HG02840 (cell line): Measurements from ENCODE around the gene CARMIL1.

Experiments used
- ATAC-seq: cut with Tn5 transposase; IDR thresholded peaks from one replicate; pipeline ENCODE4 v1.9.1; 2021; ENCODE audit warnings: mild to moderate bottlenecking, moderate library complexity, moderate number of reproducible peaks; ENCODE audit not compliant: unreplicated experiment, low FRiP score

The CARMIL1 gene

GRCh38 chr6:25596928-25597818 is 318.0 kb downstream of the CARMIL1 start:
- no peak for ATAC-seq

GRCh38 chr6:25599516-25600085 is 320.4 kb downstream of the CARMIL1 start:
- ATAC-seq: no peak

- no peak for ATAC-seq
These were observed 322.9 kb downstream of the CARMIL1 start for GRCh38 chr6:25601800-25602673.

GRCh38 chr6:25602674-25602982 is 323.5 kb downstream of the CARMIL1 start:
- no peak for ATAC-seq

- no peak for ATAC-seq
These were observed 324.1 kb downstream of the CARMIL1 start for GRCh38 chr6:25603251-25603650.

GRCh38 chr6:25606151-25606550 is 327.0 kb downstream of the CARMIL1 start:
- no peak for ATAC-seq

GRCh38 chr6:25608558-25609174 is 329.5 kb downstream of the CARMIL1 start:
- no peak for ATAC-seq

GRCh38 chr6:25612666-25613065 is 333.5 kb downstream of the CARMIL1 start:
- no peak for ATAC-seq

- ATAC-seq: no peak
These were observed 334.2 kb downstream of the CARMIL1 start for GRCh38 chr6:25613415-25613814.

GRCh38 chr6:25614052-25614451 is 334.9 kb downstream of the CARMIL1 start:
- ATAC-seq: no peak

- ATAC-seq: no peak
These were observed 336.3 kb downstream of the CARMIL1 start for GRCh38 chr6:25615471-25615870.

- ATAC-seq: no peak
These were observed 338.8 kb downstream of the CARMIL1 start for GRCh38 chr6:25617997-25618396.

GRCh38 chr6:25619217-25619616 is 340.0 kb downstream of the CARMIL1 start:
- no peak for ATAC-seq

- ATAC-seq: no peak
These were observed 341.2 kb downstream of the CARMIL1 start for GRCh38 chr6:25620391-25620790.

- ATAC-seq: no peak
These were observed 343.9 kb downstream of the CARMIL1 start for GRCh38 chr6:25623065-25623464.

GRCh38 chr6:25623879-25624278 is 344.7 kb downstream of the CARMIL1 start:
- ATAC-seq: no peak

GRCh38 chr6:25627001-25627400 is 347.8 kb downstream of the CARMIL1 start:
- ATAC-seq: no peak

GRCh38 chr6:25628471-25629197 is 349.5 kb downstream of the CARMIL1 start:
- no peak for ATAC-seq

- no peak for ATAC-seq
These were observed 350.0 kb downstream of the CARMIL1 start for GRCh38 chr6:25629198-25629576.
